ENCODE data around the gene ADAMTSL3.
"Not testable (repeated sequence)": the region's sequence is repeated elsewhere in the genome, so short reads cannot be mapped to it uniquely, and the experiment has no call there.

ADAMTSL3 gene

GRCh38 chr15:84034578-84035398 is 380.9 kb downstream of the ADAMTSL3 start:
- peak; percentile 14 for DNase-seq (ENCODE audit: low spot score)

- DNase-seq (ENCODE audit: low spot score) = peak; percentile 28
Observed at GRCh38 chr15:84035399-84035766, 381.5 kb downstream of the ADAMTSL3 start.

DNA sequence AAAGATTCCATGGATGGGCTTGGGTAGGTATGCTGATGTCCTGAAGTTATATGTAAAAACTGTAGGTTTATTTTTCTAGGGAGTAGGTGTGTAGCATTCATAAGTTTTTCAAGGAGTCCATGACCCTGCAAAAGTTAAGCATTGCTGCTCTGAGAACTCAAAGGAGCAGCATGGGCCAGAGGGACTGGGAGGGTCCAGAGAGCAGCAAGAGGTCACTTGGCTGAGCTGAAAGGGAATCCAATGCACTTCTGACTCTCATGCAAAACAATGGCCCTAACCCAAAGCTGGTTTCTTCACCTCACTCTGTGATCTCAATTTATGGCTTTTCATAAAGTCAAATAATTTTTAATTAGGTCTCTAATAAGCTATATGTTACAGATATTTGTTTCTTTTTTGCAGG is 383.4 kb downstream of the ADAMTSL3 start:
- DNase-seq (ENCODE audit: low spot score) = no peak

DNA sequence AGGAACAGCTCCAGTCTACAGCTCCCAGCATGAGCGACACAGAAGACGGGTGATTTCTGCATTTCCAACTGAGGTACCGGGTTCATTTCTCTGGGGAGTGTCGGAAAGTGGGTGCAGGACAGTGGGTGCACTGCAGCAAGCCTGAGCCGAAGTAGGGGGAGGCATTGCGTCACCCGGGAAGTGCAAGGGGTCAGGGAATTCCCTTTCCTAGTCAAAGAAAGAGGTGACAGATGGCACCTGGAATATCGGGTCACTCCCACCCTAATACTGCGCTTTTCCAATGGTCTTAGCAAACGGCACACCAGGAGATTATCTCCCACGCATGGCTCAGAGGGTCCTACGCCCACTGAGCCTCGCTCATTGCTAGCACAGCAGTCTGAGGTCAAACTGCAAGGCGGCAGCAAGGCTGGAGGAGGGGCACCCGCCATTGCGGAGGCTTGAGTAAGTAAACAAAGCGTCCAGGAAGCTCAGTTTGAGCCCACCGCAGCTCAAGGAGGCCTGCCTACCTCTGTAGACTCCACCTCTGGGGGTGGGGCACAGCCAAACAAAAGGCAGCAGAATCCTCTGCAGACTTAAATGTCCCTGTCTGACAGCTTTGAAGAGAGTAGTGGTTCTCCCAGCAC is 388.6 kb downstream of the ADAMTSL3 start:
- DNase-seq (ENCODE audit: low spot score) = not testable (repeated sequence)

DNA sequence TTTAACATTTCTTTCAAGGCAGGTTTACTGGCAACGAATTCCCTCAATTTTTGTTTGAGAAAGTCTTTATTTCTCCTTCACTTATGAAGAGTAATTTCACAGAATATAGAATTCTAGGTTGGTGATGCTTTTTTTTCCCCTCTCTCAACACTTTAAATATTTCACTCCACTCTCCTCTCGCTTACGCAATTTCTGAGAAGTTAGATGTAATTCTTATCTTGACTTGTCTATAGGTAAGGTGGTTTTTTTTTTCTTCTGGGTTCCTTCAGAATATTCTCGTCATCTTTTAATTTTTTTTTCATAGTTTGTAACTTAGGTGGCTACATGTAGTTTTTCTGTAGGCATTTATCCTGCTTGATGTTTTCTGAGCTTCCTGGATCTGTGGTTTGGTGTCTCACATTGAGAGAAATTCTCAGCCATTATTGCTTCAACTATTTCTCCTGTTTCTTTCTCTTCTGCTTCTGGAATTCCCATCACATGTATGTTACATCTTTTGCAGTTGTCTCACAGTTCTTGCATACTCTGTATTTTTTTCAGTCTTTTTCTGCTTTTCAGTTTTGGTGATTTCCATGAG is 392.2 kb downstream of the ADAMTSL3 start:
- no peak for DNase-seq (ENCODE audit: low spot score)

- not testable (repeated sequence) for DNase-seq (ENCODE audit: low spot score)
Observed at GRCh38 chr15:84049480-84049879, 395.6 kb downstream of the ADAMTSL3 start.

GRCh38 chr15:84050076-84050475 is 396.2 kb downstream of the ADAMTSL3 start:
- DNase-seq (ENCODE audit: low spot score) = no peak

DNA sequence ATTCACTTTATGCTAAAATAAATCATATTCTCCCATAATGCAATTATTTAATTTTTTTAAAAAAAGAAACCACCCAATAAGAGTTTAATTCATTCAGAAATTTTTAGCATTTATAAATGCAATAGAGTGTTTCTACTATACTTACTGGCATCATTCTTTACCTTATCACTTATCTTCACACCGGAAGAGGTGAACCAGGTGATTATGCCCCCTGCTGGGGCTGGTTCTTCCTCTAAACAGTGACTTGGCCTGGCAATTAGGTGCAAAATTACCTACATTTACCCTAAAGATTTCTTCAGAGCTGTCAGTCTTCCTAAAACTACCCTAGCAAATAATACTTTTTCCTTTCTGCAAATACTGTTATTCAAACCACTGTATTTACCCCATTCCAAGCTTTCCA is 397.2 kb downstream of the ADAMTSL3 start:
- DNase-seq (ENCODE audit: low spot score) = not testable (repeated sequence)

DNA sequence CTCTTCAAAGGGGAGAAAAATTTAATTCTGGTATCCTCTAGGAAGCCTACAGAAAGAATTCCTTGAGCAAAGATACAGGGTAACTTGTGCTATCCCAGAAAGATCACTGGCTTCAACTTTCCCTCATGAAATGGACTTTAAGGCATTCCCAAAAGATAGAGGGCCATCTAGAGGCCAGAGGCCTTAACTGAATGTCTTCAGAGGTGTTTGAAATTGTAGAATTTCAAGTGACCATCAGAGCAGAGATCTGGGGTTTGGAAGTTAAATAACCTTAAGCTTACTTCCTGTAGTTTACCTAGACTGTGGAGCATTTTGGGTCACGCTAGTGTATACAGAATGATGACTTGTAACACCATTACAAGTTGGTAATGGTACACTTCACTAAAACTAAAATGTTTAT is 400.6 kb downstream of the ADAMTSL3 start:
- DNase-seq (ENCODE audit: low spot score) = not testable (repeated sequence)

- no peak for DNase-seq (ENCODE audit: low spot score)
Observed at GRCh38 chr15:84057714-84058331, 403.9 kb downstream of the ADAMTSL3 start.

DNA sequence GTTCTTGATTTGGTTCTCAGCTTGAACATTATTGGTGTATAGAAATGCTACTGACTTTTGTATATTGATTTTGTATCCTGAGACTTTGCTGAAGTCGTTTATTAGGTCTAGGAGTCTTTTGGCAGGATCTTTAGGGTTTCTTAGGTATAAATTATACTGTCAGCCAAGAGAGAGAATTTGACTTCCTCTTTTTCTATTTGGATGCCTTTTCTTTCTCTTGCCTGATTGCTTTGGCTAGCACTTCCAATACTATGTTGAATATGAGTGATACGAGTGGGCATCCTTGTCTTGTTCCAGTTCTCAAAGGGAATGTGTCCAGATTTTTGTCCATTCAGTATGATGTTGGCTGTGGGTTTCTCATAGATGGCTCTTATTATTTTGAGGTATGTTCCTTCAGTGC is 409.8 kb downstream of the ADAMTSL3 start:
- not testable (repeated sequence) for DNase-seq (ENCODE audit: low spot score)

DNA sequence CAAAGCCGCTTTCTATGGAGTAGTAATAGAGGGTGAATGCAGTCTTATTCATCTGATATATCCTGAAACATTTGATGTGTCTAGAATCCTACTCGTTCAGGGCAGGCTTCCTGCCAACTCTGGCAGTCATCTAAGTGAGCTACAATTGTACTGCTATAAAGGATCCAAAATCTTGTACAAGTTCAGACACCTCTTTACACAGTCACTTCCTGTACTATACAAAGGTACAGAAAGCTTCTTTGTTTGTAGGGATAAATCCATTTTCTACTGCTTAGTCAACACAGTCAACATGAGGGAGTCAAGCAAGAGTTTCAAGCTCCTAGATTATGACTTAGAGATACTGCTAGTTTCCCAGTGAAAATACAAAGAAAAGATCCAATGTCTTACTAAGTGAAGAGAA is 414.8 kb downstream of the ADAMTSL3 start:
- DNase-seq (ENCODE audit: low spot score) = not testable (repeated sequence)

GRCh38 chr15:84078038-84078437 is 424.1 kb downstream of the ADAMTSL3 start:
- not testable (repeated sequence) for DNase-seq (ENCODE audit: low spot score)

DNA sequence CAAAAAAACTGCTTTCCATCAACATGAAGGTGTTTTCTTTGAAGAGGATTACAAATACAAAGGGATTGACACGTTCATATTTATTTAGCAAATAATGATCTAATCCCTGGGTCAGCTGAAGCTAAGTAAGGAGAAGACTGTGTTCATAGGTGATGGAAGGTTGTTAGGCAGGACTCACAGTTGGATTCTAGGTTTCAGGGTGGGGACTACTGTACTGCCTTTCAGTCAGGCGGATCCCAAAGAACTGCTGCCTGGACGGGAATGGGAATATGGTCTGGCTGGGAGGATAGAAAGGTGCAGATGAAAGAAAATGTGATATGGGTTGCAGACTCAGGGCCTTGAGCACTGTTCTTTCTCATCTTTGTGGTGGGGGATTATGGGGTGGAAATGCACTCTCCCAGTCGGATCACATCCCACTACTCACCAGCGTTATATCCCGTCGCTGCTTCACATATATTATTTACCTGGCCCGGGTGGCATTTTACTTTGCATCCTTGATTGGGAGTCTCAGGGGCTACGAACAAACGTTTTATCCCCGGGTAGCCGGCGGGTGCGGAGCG is 425.5 kb downstream of the ADAMTSL3 start:
- not testable (repeated sequence) for DNase-seq (ENCODE audit: low spot score)

- no peak for DNase-seq (ENCODE audit: low spot score)
Observed at GRCh38 chr15:84079885-84080777, 426.2 kb downstream of the ADAMTSL3 start.

GRCh38 chr15:84080778-84081084 is 426.8 kb downstream of the ADAMTSL3 start:
- not testable (repeated sequence) for DNase-seq (ENCODE audit: low spot score)

DNA sequence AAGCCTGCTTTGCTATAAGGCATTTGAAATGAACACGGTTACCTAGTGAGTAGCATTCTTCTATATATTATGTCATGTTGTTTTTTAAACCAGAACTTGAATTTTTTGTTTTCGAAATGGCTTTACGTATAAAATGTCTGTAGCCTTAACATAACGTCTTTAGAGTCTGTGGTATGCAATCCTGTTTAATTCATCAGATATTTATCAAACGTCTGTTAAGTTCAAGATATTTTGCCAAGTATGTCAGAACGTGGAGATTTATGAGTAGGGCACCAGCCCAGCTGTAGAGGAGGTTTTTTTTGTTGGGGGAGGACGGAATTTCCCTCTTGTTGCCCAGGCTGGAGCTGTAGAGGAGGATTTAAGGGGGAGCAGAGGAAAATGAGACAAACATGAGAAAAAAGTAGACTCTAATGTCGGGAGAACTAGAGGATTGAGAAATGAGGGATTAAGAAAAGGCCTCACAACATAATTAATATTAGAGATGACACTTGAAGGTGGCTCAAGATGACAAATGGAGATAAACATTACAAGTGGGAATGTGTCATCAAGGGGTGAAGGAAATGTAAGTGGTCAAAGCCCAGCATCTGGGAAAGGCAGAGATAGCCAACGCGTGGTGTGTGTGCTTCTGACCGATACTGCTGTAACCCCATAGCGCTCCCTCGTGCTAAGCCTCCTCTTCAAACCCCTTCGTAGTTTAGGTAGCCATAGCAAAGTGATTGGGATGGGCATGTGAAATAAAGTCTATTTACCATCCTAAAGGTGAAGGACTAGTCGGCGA is 427.7 kb downstream of the ADAMTSL3 start:
- DNase-seq (ENCODE audit: low spot score) = no peak

DNA sequence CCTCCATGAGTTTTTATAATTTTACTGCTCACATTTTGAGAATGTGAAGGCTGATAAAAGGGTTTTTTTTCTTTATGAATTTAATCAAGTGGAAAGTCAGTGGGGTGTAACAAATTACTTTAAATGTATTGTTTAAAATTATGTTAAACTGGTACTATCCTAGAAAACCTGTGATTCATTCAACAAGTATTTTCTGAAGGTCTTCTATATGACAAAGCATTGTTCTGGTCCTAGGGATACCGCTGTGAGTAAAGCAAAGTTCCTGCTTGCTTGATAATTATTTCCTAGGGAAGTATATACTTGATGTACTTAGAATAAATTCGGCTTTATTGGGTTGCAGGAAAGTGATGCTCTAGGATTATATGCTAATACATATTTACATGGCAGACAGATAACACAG is 428.8 kb downstream of the ADAMTSL3 start:
- no peak for DNase-seq (ENCODE audit: low spot score)

DNA sequence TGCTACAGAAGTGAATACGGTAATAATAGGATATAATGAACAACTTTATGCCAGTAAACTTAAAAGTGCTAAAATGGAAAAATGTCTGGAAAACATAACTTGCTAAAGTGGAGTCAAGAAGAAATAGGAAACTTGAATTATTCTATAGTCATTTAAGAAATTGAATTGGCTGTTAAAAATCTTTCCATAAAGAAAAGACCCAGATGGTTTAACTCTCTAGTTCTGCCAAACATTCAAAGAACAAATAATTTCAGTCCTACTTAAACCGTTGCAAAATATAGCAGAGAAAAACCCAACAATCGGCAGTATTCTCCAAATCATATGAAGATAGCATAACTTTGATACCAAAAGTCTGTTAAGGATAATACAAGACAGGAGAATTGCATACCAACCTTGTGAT is 432.1 kb downstream of the ADAMTSL3 start:
- DNase-seq (ENCODE audit: low spot score) = not testable (repeated sequence)

All from HuH-7 (cell line).